HG02571 (cell line): Measurements from ENCODE around the gene AARS2.

Source experiments
- ATAC-seq: cut with Tn5 transposase; IDR thresholded peaks from one replicate; pipeline ENCODE4 v1.9.1; 2021; ENCODE audit warnings: mild to moderate bottlenecking, moderate library complexity; ENCODE audit not compliant: unreplicated experiment

AARS2 gene

DNA sequence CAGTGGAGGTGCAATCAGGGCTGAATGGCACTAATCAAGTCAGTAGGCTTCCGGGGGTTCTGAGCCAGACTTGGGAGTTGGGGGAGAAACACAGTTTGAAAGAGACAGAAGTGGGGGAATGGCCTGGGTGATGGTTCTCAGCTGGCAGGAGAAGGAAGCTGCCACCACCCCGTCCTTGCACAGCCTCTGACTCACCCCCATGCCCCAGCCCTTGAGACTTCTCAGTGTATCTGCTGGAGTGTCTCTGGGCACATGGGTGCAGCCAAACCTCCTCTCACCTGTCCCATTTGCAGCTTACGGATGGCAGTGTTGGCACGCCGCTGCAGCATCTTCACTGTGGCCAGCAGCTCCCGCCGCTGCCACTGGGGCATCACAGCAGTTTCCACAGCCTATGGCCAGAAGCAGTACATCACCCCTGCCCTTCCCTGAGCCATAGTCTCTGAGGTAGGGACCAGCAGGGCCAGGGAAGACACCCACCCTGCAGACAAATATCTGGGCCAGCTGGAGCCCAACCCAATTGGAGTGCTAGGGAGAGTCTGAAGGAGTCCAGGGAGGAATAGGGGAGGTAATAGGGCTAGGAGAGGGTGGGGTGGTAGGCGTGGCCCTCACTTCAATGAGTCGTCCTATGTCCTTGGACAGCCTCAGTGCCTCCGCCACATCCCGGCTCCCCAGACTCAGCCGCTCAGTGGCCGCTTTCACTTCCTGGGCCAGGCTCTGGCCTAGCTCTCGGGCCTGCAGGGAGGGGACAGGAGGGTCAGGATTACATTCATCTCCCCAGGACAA lies 11.2 kb downstream of the AARS2 start:
- ATAC-seq = no peak

DNA sequence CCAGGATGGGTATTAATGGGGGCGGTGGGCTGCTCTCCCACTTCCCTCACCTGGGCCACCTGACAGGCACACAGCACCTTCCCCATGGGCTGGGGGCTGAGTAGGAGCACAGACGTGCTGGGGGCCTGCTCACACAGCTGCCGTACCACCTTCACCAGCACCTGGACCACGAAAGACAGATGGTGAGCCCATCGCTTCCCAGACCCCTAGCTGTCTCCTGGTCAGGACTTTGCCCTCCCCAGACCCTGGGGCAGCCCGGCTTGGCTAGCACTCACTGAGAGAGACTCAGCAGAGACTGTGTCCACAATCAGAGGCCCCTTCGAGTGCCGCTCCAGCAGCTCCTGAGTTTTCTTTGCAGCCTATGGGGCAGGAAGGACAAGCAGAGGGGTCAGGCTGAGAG lies 12.0 kb downstream of the AARS2 start:
- ATAC-seq = no peak

DNA sequence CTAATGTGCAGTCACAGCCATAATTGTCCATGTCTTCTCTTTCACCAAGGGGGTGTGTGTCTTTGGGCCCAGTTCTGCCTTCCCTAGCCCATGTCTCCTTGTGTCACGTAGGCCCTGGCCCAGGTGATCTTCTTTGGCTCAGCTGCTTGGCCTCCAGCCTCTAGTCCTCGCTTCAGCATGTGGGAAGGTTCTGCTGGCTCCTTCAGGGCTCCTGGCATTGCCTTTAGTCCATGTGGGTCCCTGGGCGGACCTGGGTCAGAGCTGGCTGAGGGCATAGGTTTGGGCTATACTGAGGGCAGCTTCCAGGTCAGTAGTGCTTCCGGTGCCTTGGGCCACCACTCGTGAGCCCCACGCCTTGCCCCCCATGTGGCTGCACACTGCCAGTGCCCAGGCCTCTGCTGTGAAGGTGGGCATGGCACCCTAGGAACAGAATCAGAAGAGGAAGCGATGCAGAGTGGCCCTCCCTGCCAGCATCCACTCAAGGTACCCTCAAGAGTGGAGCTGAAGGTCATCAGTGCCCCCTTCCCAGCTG lies 12.8 kb downstream of the AARS2 start:
- no peak for ATAC-seq

DNA sequence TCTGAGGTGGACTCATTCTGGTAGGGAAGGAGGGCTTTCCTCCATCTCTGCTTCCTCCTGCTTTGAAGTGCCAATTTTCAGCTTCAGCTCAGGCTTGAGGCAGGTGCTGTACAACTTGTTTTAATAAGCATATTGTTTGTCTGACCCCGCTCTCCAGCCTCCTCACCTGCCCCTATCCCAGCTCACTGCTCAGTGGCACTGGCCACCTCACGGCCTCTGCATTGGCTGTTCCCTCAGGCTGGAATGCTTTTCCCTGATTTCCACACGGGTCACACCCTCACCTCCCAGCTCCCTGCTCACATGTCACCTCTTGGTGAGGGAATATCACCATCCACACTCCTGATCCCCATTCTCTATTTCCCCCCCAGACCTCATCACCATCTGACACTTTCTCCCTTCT lies 14.3 kb downstream of the AARS2 start:
- ATAC-seq = no peak

- ATAC-seq = no peak
These were observed 14.9 kb downstream of the AARS2 start for GRCh38 chr6:44298055-44298803.

- no peak for ATAC-seq
These were observed 15.8 kb downstream of the AARS2 start for GRCh38 chr6:44297063-44298038.

GRCh38 chr6:44294832-44295791 lies 18.0 kb downstream of the AARS2 start:
- ATAC-seq = no peak

DNA sequence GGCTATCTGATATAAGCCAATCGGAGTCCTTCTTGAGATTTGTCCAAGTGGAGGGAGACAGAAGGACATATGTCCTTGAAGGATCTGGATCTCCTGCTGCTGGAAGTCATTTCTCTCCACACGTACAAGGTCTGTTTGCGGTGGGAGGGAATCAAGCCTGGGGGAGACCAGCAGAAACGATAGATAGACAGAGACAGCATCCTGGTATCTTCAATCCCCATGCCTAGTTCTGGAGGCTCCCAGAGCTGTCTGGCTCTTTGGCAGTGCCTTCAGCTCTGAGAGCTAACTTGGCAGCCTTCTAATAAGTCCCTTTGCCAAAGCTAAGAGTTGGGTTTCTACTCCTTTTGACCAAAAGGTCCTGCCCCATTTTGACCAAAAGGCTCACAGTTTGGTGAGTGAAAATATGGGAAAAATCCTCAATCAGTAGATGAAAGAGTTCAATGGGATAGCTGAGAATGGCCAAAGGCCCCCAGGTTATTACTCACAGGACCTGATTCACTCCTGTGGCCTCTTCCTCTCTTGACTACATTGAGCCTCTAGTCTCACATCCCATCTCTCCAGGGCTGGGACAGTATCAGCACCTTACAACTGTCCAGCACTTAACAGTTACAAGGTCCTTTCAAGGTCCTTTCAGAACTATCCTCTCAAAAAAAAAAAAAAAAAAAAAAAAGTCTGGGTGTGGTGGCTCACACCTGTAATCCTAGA lies 20.3 kb downstream of the AARS2 start:
- ATAC-seq = no peak

- no peak for ATAC-seq
These were observed 21.3 kb downstream of the AARS2 start for GRCh38 chr6:44291841-44292240.

DNA sequence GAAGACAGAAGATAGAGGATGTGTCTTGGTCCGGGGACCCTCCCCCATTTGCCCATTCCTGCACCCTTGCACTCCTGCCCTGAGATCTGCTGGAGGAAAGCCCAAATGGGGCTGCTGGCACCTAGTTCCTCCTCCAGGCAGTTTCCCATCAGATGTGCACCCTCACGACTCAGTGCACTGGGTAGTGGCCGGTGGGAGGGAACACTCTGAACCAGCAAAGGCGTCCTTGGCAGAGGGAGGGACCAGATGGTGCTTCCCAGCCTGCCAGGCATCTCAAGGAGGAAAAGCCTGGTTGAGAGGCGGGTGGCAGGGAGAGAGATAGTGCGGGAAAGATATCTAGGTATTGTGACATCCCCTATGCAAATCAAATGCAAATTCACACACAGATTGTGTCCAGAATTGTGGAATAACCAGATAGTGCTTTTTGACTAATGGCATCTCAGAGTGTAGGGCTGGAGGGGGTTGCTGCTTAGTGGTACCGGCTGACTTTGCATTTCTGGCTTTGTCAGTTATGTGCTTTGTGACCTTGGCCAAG lies 23.4 kb downstream of the AARS2 start:
- ATAC-seq = no peak

GRCh38 chr6:44286747-44287146 lies 26.4 kb downstream of the AARS2 start:
- no peak for ATAC-seq

DNA sequence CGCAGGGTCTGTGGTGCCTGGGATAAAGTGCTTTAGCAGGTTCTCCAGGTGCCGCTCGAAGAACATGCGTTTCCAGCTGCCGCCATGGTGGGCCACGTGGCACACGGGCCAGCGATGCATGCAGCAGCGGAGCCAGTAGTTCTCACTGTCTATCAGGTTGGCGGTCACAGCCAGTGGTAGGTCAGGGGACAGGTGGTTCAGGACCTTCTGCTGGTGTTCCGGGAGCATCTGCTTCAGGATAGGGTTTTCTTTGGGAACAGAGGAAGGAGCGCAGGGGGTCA lies 26.9 kb downstream of the AARS2 start:
- no peak for ATAC-seq

GRCh38 chr6:44285552-44286284 lies 27.4 kb downstream of the AARS2 start:
- ATAC-seq = no peak

DNA sequence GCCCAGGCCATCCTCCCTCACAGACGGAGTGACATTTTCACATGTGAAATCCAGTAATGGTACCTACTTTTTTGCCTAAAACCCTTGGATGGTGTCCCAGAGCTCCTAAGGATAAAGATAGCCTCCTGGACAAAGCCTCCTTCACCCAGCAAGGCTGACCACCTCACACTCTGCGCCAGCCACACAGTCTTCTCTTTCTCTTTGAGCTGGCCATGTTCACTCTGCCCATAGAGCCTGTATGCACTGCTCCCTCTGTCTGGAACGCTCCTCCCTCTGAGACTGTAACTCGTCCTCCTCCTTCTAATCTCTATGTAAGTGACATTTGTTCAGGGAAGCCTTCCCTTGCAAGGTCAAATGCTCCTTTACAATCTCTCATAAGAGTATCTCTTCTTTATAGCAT lies 28.3 kb downstream of the AARS2 start:
- no peak for ATAC-seq

- no peak for ATAC-seq
These were observed 29.0 kb downstream of the AARS2 start for GRCh38 chr6:44284121-44284520.

GRCh38 chr6:44278774-44279697 lies 34.1 kb downstream of the AARS2 start:
- no peak for ATAC-seq

DNA sequence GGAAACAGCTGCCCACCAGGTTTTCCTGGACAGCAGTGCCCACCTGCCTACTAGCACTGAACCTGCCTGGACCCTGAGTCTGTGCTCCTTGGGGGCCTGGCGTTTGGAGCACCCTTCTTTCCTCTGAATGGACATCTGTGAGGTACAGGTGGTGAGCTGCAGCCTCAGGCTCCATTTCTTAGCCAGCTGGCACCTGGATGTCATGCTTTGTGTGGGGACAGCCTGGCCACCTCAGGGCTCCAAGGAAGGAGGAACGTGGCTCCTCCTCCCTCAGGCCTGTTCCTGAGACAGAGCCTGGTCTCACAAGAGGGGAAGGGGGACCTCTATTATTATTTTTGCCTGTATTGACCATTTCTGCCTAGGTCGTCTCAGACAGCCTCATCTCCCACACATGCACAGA lies 34.8 kb downstream of the AARS2 start:
- ATAC-seq = no peak
